Type B pancreatic cell (in vitro differentiated cells): ENCODE data around the gene TNFRSF13B. TPM values are rescaled to one million over a fixed set of nuclear protein-coding genes. Genes with fewer than 3 reads are reported as not detected.

Source experiments
- DNase-seq: peaks from one replicate; pipeline ENCODE4 v3.0.0; 2021; ENCODE audit warnings: mixed read lengths; ENCODE audit not compliant: unreplicated experiment; ENCODE audit errors: extremely low spot score
- H3K27ac Mint-ChIP-seq: 2 replicates; pipeline ENCODE4 v1.8.0; 2021; ENCODE audit warnings: mild to moderate bottlenecking, mixed read lengths
- H3K27me3 Mint-ChIP-seq: 2 replicates; pipeline ENCODE4 v1.8.0; 2021; ENCODE audit warnings: mixed read lengths
- H3K36me3 Mint-ChIP-seq: 2 replicates; pipeline ENCODE4 v1.8.0; 2021; ENCODE audit warnings: mixed read lengths
- H3K4me1 Mint-ChIP-seq: one replicate; pipeline ENCODE4 v1.8.0; 2021; ENCODE audit warnings: mixed read lengths; ENCODE audit not compliant: unreplicated experiment
- H3K4me3 Mint-ChIP-seq: 2 replicates; pipeline ENCODE4 v1.8.0; 2021; ENCODE audit warnings: mild to moderate bottlenecking, mixed read lengths
- H3K9me3 Mint-ChIP-seq: 2 replicates; pipeline ENCODE4 v1.8.0; 2021; ENCODE audit warnings: mixed read lengths
- CTCF ChIP-seq: fragments of 200-600 bp; sonication (generic); conservative IDR thresholded peaks from 2 replicates; pipeline ENCODE4 v1.5.0; 2021; ENCODE audit warnings: antibody characterized with exemption, mild to moderate bottlenecking
- total RNA-seq: library from RNA; stranded (reverse); gene quantifications from 2 replicates; pipeline ENCODE4 v1.2.1, GENCODE V29; 2021; ENCODE audit warnings: low replicate concordance

Gene TNFRSF13B
- total RNA-seq, 1 donor from 2014 or later = not detected

DNA sequence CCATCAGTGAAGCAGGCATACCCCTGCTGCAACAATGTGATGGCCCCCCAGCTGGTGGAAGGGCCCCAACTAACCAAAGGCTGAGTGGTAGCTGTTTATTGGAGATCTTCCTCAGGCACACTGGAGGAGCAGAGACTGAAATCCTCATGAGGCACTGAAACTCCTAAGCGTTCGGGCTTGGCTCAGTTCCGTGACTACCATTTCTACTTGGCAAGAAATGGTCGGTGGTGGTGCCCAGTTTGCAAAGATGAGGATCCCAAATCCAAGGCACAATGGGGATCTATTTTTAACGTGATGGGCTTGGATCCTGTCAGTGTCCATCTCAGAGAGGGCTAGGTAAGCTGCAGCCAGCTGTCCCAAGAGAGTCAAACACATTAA is 82.8 kb downstream of the TNFRSF13B start:
- Mint-ChIP-seq H3K4me1 (no peaks in the 10 kb centered on the region), H3K4me3 (no peak overlapping the region), H3K9me3 (no peaks in the 10 kb centered on the region), H3K27me3 (peaks cover 7% of the 10 kb centered on the region), H3K27ac (no peak overlapping the region), H3K36me3 (no peaks in the 10 kb centered on the region)
- no peak for DNase-seq
- no peak for TF ChIP-seq CTCF

Other genes starting within 250 kb of the TNFRSF13B start
- 275 and 367 TPM in 2 replicates for gene MPRIP, start 70.3 kb upstream of the TNFRSF13B start, total RNA-seq
- 0.43 and 1.5 TPM in 2 replicates for gene PLD6, start 234.2 kb upstream of the TNFRSF13B start, total RNA-seq